GM10266 (cell line): ENCODE data around the gene FKBP1B.
"Not testable (repeated sequence)": the region's sequence is repeated elsewhere in the genome, so short reads cannot be mapped to it uniquely, and the experiment has no call there.

Source experiments
- DNase-seq: peaks from one replicate; pipeline ENCODE4 v3.0.0; 2012; ENCODE audit errors: extremely low spot score
- CTCF ChIP-seq: IDR thresholded peaks from 2 replicates; pipeline ENCODE4 v1.5.1; 2012; ENCODE audit warnings: mild to moderate bottlenecking, low read depth; ENCODE audit not compliant: control insufficient read depth, insufficient read depth; ENCODE audit errors: missing control alignments

The FKBP1B gene

GRCh38 chr2:24101992-24102391 is 52.5 kb downstream of the FKBP1B start:
- no peak for DNase-seq
- no peak for TF ChIP-seq CTCF

GRCh38 chr2:24102677-24103076 is 53.1 kb downstream of the FKBP1B start:
- no peak for TF ChIP-seq CTCF
- DNase-seq: no peak

- TF ChIP-seq CTCF: no peak
- no peak for DNase-seq
These were observed 54.6 kb downstream of the FKBP1B start for GRCh38 chr2:24104110-24104650.

GRCh38 chr2:24104906-24105305 is 55.4 kb downstream of the FKBP1B start:
- no peak for DNase-seq
- TF ChIP-seq CTCF: no peak

- DNase-seq: no peak
- TF ChIP-seq CTCF: no peak
These were observed 56.3 kb downstream of the FKBP1B start for GRCh38 chr2:24105816-24106215.

GRCh38 chr2:24106786-24107185 is 57.2 kb downstream of the FKBP1B start:
- no peak for DNase-seq
- TF ChIP-seq CTCF: no peak

- no peak for DNase-seq
These were observed 57.8 kb downstream of the FKBP1B start for GRCh38 chr2:24107336-24107735.

GRCh38 chr2:24109431-24109830 is 59.9 kb downstream of the FKBP1B start:
- not testable (repeated sequence) for DNase-seq

More at GRCh38 chr2:24107336-24107735, 57.8 kb downstream of the FKBP1B start:
- TF ChIP-seq CTCF: no peak
